Hematopoietic multipotent progenitor cell treated with erythropoietin and hydrocortisone succinate and interleukin-3 and kit ligand, for 8 days (in vitro differentiated cells): ENCODE measurements around the gene PBX3.
"Not testable (repeated sequence)": the region's sequence is repeated elsewhere in the genome, so short reads cannot be mapped to it uniquely, and the experiment has no call there.

ENCODE experiments used
- DNase-seq: peaks from one replicate; pipeline ENCODE4 v3.0.0-alpha.2; 2015

PBX3 gene

DNA sequence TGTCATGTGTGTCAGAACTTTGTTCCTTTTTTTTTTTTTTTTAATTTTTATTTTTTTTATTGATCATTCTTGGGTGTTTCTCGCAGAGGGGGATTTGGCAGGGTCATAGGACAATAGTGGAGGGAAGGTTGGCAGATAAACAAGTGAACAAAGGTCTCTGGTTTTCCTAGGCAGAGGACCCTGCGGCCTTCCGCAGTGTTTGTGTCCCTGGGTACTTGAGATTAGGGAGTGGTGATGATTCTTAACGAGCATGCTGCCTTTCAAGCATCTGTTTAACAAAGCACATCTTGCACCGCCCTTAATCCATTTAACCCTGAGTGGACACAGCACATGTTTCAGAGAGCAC lies 32.0 kb downstream of the PBX3 start:
- DNase-seq = not testable (repeated sequence)

GRCh38 chr9:125782718-125783117 lies 35.5 kb downstream of the PBX3 start:
- no peak for DNase-seq

GRCh38 chr9:125784286-125785049 lies 37.3 kb downstream of the PBX3 start:
- no peak for DNase-seq

DNA sequence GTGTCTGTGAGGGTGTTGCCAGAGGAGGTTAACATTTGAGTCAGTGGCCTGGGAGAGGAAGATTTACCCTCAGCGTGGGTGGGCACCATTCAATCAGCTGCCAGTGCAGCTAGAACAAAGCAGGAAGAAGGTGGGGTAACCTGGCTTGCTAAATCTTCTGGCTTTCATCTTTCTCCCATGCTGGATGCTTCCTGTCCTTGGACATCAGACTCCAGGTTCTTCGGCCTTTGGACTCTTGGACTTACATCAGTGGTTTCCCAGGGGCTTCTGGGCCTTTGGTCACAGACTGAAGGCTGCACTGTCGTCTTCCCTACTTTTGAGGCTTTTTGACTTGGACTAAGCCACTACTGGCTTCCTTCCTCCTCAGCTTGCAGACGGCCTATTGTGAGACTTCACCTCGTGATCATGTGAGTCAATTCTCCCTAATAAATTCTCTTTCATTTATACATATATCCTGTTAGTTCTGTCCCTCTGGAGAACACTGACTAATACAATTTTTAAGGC lies 38.1 kb downstream of the PBX3 start:
- no peak for DNase-seq

DNA sequence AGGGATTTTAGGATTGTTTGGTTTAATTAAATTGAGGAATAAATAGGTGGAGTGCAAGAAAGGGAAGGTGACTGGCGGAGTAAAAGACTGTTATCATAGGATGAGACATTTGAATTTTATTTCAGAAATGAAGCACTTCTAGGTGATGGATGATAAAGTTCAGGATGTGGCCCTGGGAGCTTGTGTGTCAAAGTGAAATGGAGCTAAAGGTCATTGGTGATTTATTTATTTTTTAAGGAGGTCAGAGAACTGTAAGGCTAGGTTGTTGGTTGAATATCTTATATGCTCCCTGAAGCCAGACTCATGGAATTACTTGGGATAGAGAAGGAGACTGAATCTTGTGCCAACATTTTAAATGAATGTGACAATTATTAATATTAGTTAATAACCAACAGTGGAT lies 40.5 kb downstream of the PBX3 start:
- no peak for DNase-seq

DNA sequence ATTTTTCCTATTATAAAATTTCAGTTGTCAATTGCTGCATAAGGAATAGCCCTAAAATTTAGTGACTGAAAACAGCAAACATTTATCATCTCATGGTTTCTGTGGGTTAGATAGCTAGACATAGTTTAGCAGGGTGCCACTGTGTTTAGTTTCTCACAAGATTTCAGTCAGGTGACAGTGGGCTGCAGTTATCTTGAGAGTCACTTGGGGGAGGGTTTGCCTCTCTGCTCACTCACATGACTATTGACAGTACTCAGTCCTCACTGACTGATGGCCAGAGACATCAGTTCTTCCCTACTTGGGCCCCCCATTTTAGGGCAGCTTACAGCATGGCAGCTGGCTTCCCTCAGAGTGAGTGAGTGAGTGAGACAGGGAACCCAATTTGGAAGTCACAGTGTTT lies 42.0 kb downstream of the PBX3 start:
- peak; percentile 77 for DNase-seq

DNA sequence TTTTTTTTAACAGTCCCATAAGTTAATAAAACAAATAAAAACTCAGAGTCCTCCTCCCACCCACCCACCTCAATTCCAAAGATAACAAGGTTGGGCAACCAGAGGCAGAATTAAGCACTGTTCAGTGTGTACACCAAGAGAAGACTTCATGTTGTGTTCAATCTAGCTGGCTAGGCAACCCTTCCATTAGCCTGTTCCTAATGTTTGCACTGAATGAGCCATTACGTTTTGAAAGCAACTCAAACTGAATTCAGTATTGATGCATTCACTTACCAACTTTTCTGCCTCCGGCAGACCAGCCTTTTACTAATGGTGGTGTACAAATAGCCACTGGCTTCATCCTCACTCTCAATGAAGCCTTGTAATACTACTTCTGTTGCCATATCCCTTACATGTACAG lies 47.5 kb downstream of the PBX3 start:
- DNase-seq = no peak

- DNase-seq = no peak
Measured at GRCh38 chr9:125795970-125796596, 48.9 kb downstream of the PBX3 start.

- no peak for DNase-seq
Measured at GRCh38 chr9:125797930-125798329, 50.8 kb downstream of the PBX3 start.

DNA sequence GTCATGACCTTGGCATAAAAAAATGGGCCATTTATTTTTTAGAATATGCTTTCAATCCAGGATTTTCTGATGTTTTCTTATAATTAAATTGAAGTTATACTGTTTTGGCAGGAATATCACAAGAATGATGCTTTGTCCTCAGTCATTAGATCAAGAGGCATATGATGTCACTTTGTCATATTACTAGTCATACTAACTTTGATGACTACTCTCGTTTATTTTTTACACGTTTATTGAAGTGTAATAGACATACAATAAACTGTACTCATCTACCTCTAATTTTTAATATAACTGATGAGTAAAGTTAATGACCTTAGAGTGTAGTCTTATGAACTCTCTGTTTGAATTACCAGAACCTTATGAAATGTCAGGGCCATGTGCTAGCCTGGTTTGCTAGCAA lies 56.4 kb downstream of the PBX3 start:
- no peak for DNase-seq

DNA sequence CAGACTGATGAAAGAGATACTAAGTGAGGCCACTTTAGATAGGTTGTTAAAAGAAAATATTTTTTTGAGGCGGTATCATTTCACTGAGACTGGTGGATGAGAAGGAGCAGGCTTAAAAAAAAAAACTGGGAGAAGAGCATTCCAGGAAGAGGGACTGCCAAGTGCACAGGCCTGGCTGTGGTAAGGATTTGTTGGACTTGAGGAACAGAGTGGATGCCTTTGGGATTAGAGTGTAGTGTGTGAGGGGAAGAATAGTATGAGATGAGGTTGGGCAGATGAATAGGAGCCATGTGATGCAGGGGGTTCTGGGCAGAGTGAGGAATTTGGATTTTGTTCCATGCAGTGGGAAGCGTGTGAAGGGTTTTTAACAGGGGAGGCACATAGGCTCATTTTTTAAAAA lies 57.9 kb downstream of the PBX3 start:
- no peak for DNase-seq

GRCh38 chr9:125805586-125805985 lies 58.4 kb downstream of the PBX3 start:
- no peak for DNase-seq

- no peak for DNase-seq
Measured at GRCh38 chr9:125807079-125807478, 59.9 kb downstream of the PBX3 start.

DNA sequence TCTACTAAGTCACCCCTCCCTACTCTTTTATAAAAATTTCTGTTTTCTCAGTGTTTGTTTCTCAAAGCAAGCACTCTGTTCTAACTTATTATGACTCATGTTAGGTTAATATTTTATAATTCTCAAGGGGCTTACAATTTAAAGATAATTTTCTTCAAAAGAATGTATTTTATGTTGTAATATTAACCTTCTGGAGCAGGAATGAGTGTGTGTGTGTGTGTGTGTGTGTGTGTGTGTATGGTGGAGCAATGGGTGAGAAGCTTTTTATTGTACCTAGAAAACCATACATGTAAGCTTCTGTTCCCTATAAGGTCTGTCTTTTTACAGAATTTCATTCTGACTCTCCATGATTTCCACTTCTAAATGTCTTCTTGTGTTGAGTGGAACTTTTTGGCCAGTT lies 63.0 kb downstream of the PBX3 start:
- DNase-seq = no peak

GRCh38 chr9:125811002-125811401 lies 63.8 kb downstream of the PBX3 start:
- no peak for DNase-seq

- DNase-seq = no peak
Measured at GRCh38 chr9:125812403-125812802, 65.2 kb downstream of the PBX3 start.

GRCh38 chr9:125815568-125815967 lies 68.4 kb downstream of the PBX3 start:
- no peak for DNase-seq

- no peak for DNase-seq
Measured at GRCh38 chr9:125816321-125816720, 69.1 kb downstream of the PBX3 start.

DNA sequence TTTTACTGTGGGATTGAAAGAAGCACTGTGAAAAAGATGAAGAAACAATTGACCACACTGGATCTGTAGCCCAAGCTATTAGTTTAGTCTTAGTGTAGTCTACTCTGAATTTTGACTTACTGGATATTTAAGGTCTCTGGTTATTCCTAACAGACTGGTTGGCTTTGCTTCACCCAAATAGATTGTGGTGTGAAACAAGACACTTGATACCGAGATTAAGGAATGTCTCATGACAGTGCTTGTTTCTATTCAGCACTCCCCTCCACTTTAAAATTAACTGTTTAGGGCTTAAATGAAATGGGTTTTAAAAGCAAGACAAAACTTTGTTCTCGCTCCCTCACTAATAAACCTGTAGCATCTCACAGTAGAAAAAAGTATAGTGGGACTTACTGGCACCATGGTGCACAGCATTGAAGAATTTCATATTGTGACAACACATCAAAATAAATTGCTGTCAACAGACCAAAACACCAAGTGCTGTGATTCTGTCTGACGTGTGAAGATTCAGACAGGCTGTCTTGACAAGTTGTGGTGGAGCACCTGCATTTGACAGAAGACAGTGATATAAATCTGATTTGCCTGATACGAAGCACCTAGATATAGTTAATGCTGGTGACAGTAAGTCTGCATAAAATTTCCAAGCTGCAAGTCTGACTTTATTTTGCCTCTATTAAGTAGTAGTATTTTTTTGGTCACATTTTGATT lies 73.1 kb downstream of the PBX3 start:
- peak; percentile 10 for DNase-seq

DNA sequence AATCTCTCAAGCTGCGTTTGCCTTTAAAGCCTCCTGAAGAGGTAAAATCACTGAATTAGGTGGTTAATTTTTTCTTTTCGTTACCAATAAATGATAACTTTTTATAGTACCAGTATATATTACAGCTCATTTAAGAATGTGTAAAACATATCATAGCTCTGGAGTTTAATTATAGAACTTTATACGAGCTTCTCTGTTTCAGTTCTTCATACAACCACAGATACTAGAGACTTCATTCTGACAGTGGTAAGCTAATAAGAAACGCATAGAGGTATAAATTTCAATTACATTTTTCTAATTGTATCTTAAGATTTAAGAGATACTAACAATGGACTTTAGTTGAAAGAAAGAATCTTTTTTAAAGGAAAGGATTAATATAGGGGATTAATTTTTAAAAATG lies 73.9 kb downstream of the PBX3 start:
- DNase-seq = no peak

- no peak for DNase-seq
Measured at GRCh38 chr9:125822160-125822559, 75.0 kb downstream of the PBX3 start.

- DNase-seq = no peak
Measured at GRCh38 chr9:125822902-125823301, 75.7 kb downstream of the PBX3 start.

DNA sequence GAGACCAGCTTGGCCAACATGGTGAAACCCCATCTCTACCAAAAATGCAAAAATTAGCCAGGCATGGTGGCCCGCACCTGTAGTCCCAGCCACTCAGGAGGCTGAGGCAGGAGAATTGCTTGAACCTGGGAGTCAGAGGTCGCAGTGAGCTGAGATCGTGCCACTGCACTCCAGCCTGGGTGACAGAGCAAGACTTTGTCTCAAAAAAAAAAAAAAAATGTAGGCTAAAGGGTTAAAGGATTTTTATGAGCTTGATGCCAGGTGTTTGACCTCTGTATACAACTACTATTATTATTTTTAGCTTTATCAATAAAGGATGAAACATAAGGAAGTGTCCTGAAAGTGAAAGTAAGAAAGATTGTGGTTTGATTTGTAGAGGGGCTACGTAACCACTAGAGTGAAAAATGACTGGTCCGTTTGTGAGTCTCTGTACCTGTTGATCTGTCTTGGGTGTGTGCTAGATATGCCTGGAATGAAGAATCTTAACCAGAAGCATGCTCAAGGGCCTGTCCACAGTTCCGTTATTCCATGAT lies 76.8 kb downstream of the PBX3 start:
- peak; percentile 61 for DNase-seq

DNA sequence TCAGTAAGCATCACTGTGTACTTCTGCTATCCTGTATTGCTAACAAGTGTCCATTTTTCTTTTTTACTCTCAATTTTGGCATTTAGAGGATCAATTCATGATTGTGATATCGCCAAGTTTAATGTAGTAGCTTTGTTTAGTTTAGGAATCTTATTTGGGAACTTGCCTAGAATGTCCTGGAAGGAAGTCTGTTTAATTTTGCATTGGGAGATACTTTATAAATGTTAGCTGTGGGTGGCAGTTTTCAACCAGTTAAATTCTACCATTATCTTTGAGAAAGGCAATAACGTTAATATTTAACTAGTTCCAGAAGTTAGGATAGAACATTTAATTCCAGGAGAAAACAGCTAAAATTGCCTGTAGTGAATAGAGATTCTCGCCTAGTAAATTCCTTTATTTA lies 78.6 kb downstream of the PBX3 start:
- no peak for DNase-seq
